ENCODE measurements around the gene ADIPOR2. TPM values are rescaled to one million over a fixed set of nuclear protein-coding genes. Genes with fewer than 3 reads are reported as not detected.
A peak's percentile ranks its signal among the peaks of the same experiment; 100 is the strongest.
"Not testable (repeated sequence)": the region's sequence is repeated elsewhere in the genome, so short reads cannot be mapped to it uniquely, and the experiment has no call there.

Gene ADIPOR2
- total RNA-seq, 1 donor from 2014 or later: 29.6 TPM

GRCh38 chr12:1710870-1711269 is 20.0 kb downstream of the ADIPOR2 start:
- not testable (repeated sequence) for H3K4me3 Mint-ChIP-seq; H3K4me2 ChIP-seq; H3K27ac ChIP-seq; DNase-seq (ENCODE audit: low spot score); H2AFZ ChIP-seq (replicated peaks); H3K27me3 ChIP-seq; H3F3A ChIP-seq (ENCODE audit: low read depth); H3K4me3 ChIP-seq; H3K4me1 ChIP-seq; H3K9ac ChIP-seq; H3K27me3 Mint-ChIP-seq (ENCODE audit: insufficient read depth, low read depth); H3K4me1 Mint-ChIP-seq; H4K20me1 ChIP-seq (ENCODE audit: low read depth); H3K36me3 ChIP-seq
- peaks cover 50% of the 10 kb centered on the region for H3K9me3 Mint-ChIP-seq
- Histone ChIP-seq H3K9me3 (ENCODE audit: low read depth) (peaks cover 10% of the 10 kb centered on the region), H3K79me2 (ENCODE audit: low read depth) (peaks cover 100% of the 10 kb centered on the region)
- peaks cover 58% of the 10 kb centered on the region for H3K36me3 Mint-ChIP-seq
- H3K27ac Mint-ChIP-seq: peak overlapping the region; percentile 25
- TF ChIP-seq CTCF (IDR thresholded peaks at IDR 0.05): peak; percentile 18

- Histone ChIP-seq H3K9me3 (ENCODE audit: low read depth) (peaks cover 10% of the 10 kb centered on the region), H3K79me2 (ENCODE audit: low read depth) (peaks cover 100% of the 10 kb centered on the region)
- not testable (repeated sequence) for H3K9ac ChIP-seq; DNase-seq (ENCODE audit: low spot score); H3K36me3 ChIP-seq; H3K27me3 Mint-ChIP-seq (ENCODE audit: insufficient read depth, low read depth); H3K4me1 Mint-ChIP-seq; H2AFZ ChIP-seq (replicated peaks); H3K27me3 ChIP-seq; H3K27ac ChIP-seq; H3K4me1 ChIP-seq; H3K4me3 Mint-ChIP-seq; H3K4me2 ChIP-seq; H3F3A ChIP-seq (ENCODE audit: low read depth); H3K4me3 ChIP-seq; H4K20me1 ChIP-seq (ENCODE audit: low read depth); H3K27ac Mint-ChIP-seq
- H3K9me3 Mint-ChIP-seq: peaks cover 54% of the 10 kb centered on the region
- H3K36me3 Mint-ChIP-seq: peaks cover 61% of the 10 kb centered on the region
Measured at GRCh38 chr12:1711536-1712211, 20.8 kb downstream of the ADIPOR2 start.

- not testable (repeated sequence) for H4K20me1 ChIP-seq (ENCODE audit: low read depth); DNase-seq (ENCODE audit: low spot score); H3K27me3 Mint-ChIP-seq (ENCODE audit: insufficient read depth, low read depth); H3F3A ChIP-seq (ENCODE audit: low read depth); H3K4me2 ChIP-seq; H3K4me3 ChIP-seq; H3K27me3 ChIP-seq; H3K4me3 Mint-ChIP-seq; H3K9ac ChIP-seq; H2AFZ ChIP-seq (replicated peaks); H3K27ac Mint-ChIP-seq; H3K4me1 ChIP-seq; H3K4me1 Mint-ChIP-seq; H3K36me3 ChIP-seq; H3K27ac ChIP-seq
- peaks cover 10% of the 10 kb centered on the region for H3K9me3 ChIP-seq (ENCODE audit: low read depth)
- peaks cover 100% of the 10 kb centered on the region for H3K79me2 ChIP-seq (ENCODE audit: low read depth)
- H3K9me3 Mint-ChIP-seq: peaks cover 55% of the 10 kb centered on the region
- peaks cover 61% of the 10 kb centered on the region for H3K36me3 Mint-ChIP-seq
Measured at GRCh38 chr12:1712305-1712704, 21.4 kb downstream of the ADIPOR2 start.

GRCh38 chr12:1712852-1713251 is 22.0 kb downstream of the ADIPOR2 start:
- not testable (repeated sequence) for H3K4me3 Mint-ChIP-seq; H3K4me1 Mint-ChIP-seq; H3K4me3 ChIP-seq; DNase-seq (ENCODE audit: low spot score); H3K27me3 Mint-ChIP-seq (ENCODE audit: insufficient read depth, low read depth); H3K36me3 ChIP-seq; H3K27ac ChIP-seq; H2AFZ ChIP-seq (replicated peaks); H3K4me2 ChIP-seq; H3K27ac Mint-ChIP-seq; H3F3A ChIP-seq (ENCODE audit: low read depth); H3K9ac ChIP-seq; H3K27me3 ChIP-seq; H3K4me1 ChIP-seq; H4K20me1 ChIP-seq (ENCODE audit: low read depth)
- peaks cover 56% of the 10 kb centered on the region for H3K9me3 Mint-ChIP-seq
- Histone ChIP-seq H3K79me2 (ENCODE audit: low read depth) (peaks cover 100% of the 10 kb centered on the region), H3K9me3 (ENCODE audit: low read depth) (peaks cover 10% of the 10 kb centered on the region)
- H3K36me3 Mint-ChIP-seq: peaks cover 61% of the 10 kb centered on the region

GRCh38 chr12:1713783-1714348 is 23.0 kb downstream of the ADIPOR2 start:
- H3K27me3 ChIP-seq; H3K27me3 Mint-ChIP-seq (ENCODE audit: insufficient read depth, low read depth); H3K4me3 Mint-ChIP-seq; H2AFZ ChIP-seq (replicated peaks); H3F3A ChIP-seq (ENCODE audit: low read depth); H4K20me1 ChIP-seq (ENCODE audit: low read depth); H3K4me2 ChIP-seq; DNase-seq (ENCODE audit: low spot score); H3K27ac ChIP-seq; H3K4me3 ChIP-seq; H3K36me3 ChIP-seq; H3K4me1 Mint-ChIP-seq; H3K9ac ChIP-seq; H3K27ac Mint-ChIP-seq; H3K4me1 ChIP-seq: not testable (repeated sequence)
- peaks cover 10% of the 10 kb centered on the region for H3K9me3 ChIP-seq (ENCODE audit: low read depth)
- peaks cover 58% of the 10 kb centered on the region for H3K36me3 Mint-ChIP-seq
- H3K9me3 Mint-ChIP-seq: peaks cover 49% of the 10 kb centered on the region
- H3K79me2 ChIP-seq (ENCODE audit: low read depth): peaks cover 100% of the 10 kb centered on the region

GRCh38 chr12:1715459-1715858 is 24.6 kb downstream of the ADIPOR2 start:
- H3K27me3 ChIP-seq; H3K9ac ChIP-seq; H3K27ac Mint-ChIP-seq; H3K27me3 Mint-ChIP-seq (ENCODE audit: insufficient read depth, low read depth); H3K27ac ChIP-seq; H3K9me3 ChIP-seq (ENCODE audit: low read depth); H3K4me3 Mint-ChIP-seq; H3K4me1 ChIP-seq; H3K4me2 ChIP-seq; DNase-seq (ENCODE audit: low spot score); H3K4me1 Mint-ChIP-seq; H4K20me1 ChIP-seq (ENCODE audit: low read depth); H2AFZ ChIP-seq (replicated peaks); H3K4me3 ChIP-seq; H3K36me3 ChIP-seq; H3F3A ChIP-seq (ENCODE audit: low read depth): not testable (repeated sequence)
- H3K36me3 Mint-ChIP-seq: peaks cover 58% of the 10 kb centered on the region
- H3K9me3 Mint-ChIP-seq: peaks cover 48% of the 10 kb centered on the region
- peaks cover 100% of the 10 kb centered on the region for H3K79me2 ChIP-seq (ENCODE audit: low read depth)

Measured in neural progenitor cell (in vitro differentiated cells).